Measurements from ENCODE around the gene TBC1D21. TPM values are rescaled to one million over a fixed set of nuclear protein-coding genes. Genes with fewer than 3 reads are reported as not detected.

TBC1D21 gene
- total and polyA plus RNA-seq, 9 donors = not detected

GRCh38 chr15:73930790-73931281 lies 57.5 kb downstream of the TBC1D21 start:
- no peaks in the 10 kb centered on the region for H3K27me3 ChIP-seq
- H3K27ac ChIP-seq = no peak overlapping the region
- TF ChIP-seq EP300 (IDR thresholded peaks at IDR 0.05) = no peak
- no peak for TF ChIP-seq CTCF (IDR thresholded peaks at IDR 0.05)
- TF ChIP-seq POLR2A (IDR thresholded peaks at IDR 0.05) = no peak
- no peak overlapping the region for H3K4me3 ChIP-seq
- H3K36me3 ChIP-seq = no peaks in the 10 kb centered on the region
- intact Hi-C loops (cut with DNase I) = no loop called here
- 55 to 66% (median 58%) methylated on average over 7 of the region's 7 CpGs for WGBS, 3 donors
- peak in 1 of 5 donors; percentile 32 for DNase-seq
- no peaks in the 10 kb centered on the region for H3K9me3 ChIP-seq
- peaks cover 6% of the 10 kb centered on the region for H3K4me1 ChIP-seq (ENCODE audit: insufficient read depth)

GRCh38 chr15:73931441-73931840 lies 58.1 kb downstream of the TBC1D21 start:
- no peak overlapping the region for H3K27ac ChIP-seq
- 65 to 90% (median 78%) methylated on average over 2 of the region's 2 CpGs for WGBS, 3 donors
- no peaks in the 10 kb centered on the region for H3K27me3 ChIP-seq
- peak in 1 of 5 donors; percentile 20 for DNase-seq
- H3K4me1 ChIP-seq (ENCODE audit: insufficient read depth) = peaks cover 8% of the 10 kb centered on the region
- no peaks in the 10 kb centered on the region for H3K36me3 ChIP-seq
- intact Hi-C loops (cut with DNase I) = no loop called here
- TF ChIP-seq CTCF (IDR thresholded peaks at IDR 0.05) (no peak), EP300 (IDR thresholded peaks at IDR 0.05) (no peak), POLR2A (IDR thresholded peaks at IDR 0.05) (no peak)
- H3K4me3 ChIP-seq = no peak overlapping the region
- H3K9me3 ChIP-seq = no peaks in the 10 kb centered on the region

- Histone ChIP-seq H3K36me3 (no peaks in the 10 kb centered on the region), H3K27ac (no peak overlapping the region), H3K4me1 (ENCODE audit: insufficient read depth) (peaks cover 13% of the 10 kb centered on the region), H3K4me3 (no peak overlapping the region), H3K27me3 (no peaks in the 10 kb centered on the region), H3K9me3 (no peaks in the 10 kb centered on the region)
- intact Hi-C loops (cut with DNase I) = no loop called here
- WGBS, 3 donors = 48 to 54% (median 52%) methylated on average over 6 of the region's 6 CpGs
- TF ChIP-seq CTCF (IDR thresholded peaks at IDR 0.05) = no peak
- TF ChIP-seq EP300 (IDR thresholded peaks at IDR 0.05) = no peak
- no peak for TF ChIP-seq POLR2A (IDR thresholded peaks at IDR 0.05)
- peak in 1 of 5 donors; percentile 2 for DNase-seq
These were observed 59.2 kb downstream of the TBC1D21 start for GRCh38 chr15:73932381-73933191.

GRCh38 chr15:73934281-73934680 lies 60.9 kb downstream of the TBC1D21 start:
- no peaks in the 10 kb centered on the region for H3K27me3 ChIP-seq
- peaks cover 12% of the 10 kb centered on the region for H3K4me1 ChIP-seq (ENCODE audit: insufficient read depth)
- H3K9me3 ChIP-seq = no peaks in the 10 kb centered on the region
- no peak overlapping the region for H3K4me3 ChIP-seq
- 92 to 94% (median 92%) methylated on average over 7 of the region's 7 CpGs for WGBS, 3 donors
- intact Hi-C loops (cut with DNase I) = no loop called here
- TF ChIP-seq CTCF (IDR thresholded peaks at IDR 0.05) = no peak
- TF ChIP-seq POLR2A (IDR thresholded peaks at IDR 0.05) = no peak
- TF ChIP-seq EP300 (IDR thresholded peaks at IDR 0.05) = no peak
- no peak overlapping the region for H3K27ac ChIP-seq
- DNase-seq = peak in 1 of 5 donors; percentile 23
- H3K36me3 ChIP-seq = no peaks in the 10 kb centered on the region

All from ovary (tissue), 9 donors.